ENCODE data around the gene DNER.

GRCh38 chr2:229526951-229527350 lies 187.4 kb downstream of the DNER start:
- TF ChIP-seq CTCF (IDR thresholded peaks at IDR 0.05; ENCODE audit: low read depth, low read length, missing input control) (no peak), TAF1 (conservative IDR thresholded peaks at IDR 0.05) (no peak), RAD21 (IDR thresholded peaks at IDR 0.05) (no peak), HNF4A (conservative IDR thresholded peaks at IDR 0.05) (no peak), SP1 (IDR thresholded peaks at IDR 0.05) (no peak), YY1 (IDR thresholded peaks at IDR 0.05) (no peak)
- TF ChIP-seq, protein P1, sequence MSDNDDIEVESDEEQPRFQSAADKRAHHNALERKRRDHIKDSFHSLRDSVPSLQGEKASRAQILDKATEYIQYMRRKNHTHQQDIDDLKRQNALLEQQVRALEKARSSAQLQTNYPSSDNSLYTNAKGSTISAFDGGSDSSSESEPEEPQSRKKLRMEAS (IDR thresholded peaks at IDR 0.05) = no peak
